Neural progenitor cell (in vitro differentiated cells): ENCODE measurements around the gene LDLRAD4.

Source experiments
- CTCF ChIP-seq: fragments of 200-600 bp; sonication (generic); IDR thresholded peaks from 2 replicates; pipeline ENCODE4 v1.5.1; 2017; ENCODE audit warnings: antibody characterized with exemption, mild to moderate bottlenecking
- EZH2 ChIP-seq: fragments of 200-600 bp; sonication (generic); IDR thresholded peaks from 2 replicates; pipeline ENCODE4 v1.6.1; 2017; ENCODE audit warnings: antibody characterized with exemption, mild to moderate bottlenecking, moderate library complexity

GRCh38 chr18:13415736-13416135, 197.2 kb downstream of the LDLRAD4 start:
- TF ChIP-seq CTCF (no peak), EZH2 (no peak)
